Neural cell (in vitro differentiated cells): ENCODE data around the gene ABHD12B. TPM values are rescaled to one million over a fixed set of nuclear protein-coding genes. Genes with fewer than 3 reads are reported as not detected.

Source experiments
- H2AFZ ChIP-seq: fragments of 200-600, 300-800 bp; sonication (generic), shearing (Covaris generic); 2 replicates; pipeline ENCODE4 v1.6.0; 2014; ENCODE audit warnings: low read depth, mild to moderate bottlenecking, antibody characterized with exemption, low read length, moderate library complexity
- H3F3A ChIP-seq: fragments of 200-600 bp; shearing (Covaris generic); 2 replicates; pipeline ENCODE4 v1.6.1; 2016; ENCODE audit warnings: mild to moderate bottlenecking, moderate library complexity, mixed read lengths, antibody characterized with exemption, low read length; ENCODE audit not compliant: insufficient read depth, poor library complexity, severe bottlenecking
- H3K27ac ChIP-seq: fragments of 200-600, 300-800 bp; sonication (generic), shearing (Covaris generic); 2 replicates; pipeline ENCODE4 v1.5.1; 2014; ENCODE audit warnings: mild to moderate bottlenecking, low read length, moderate library complexity
- H3K27me3 ChIP-seq: fragments of 300-800, 200-600 bp; sonication (generic), shearing (Covaris generic); 2 replicates; pipeline ENCODE4 v1.6.0; 2014; ENCODE audit warnings: mild to moderate bottlenecking, low read depth, low read length, moderate library complexity; ENCODE audit not compliant: insufficient read depth
- H3K36me3 ChIP-seq: fragments of 300-800, 200-600 bp; sonication (generic), shearing (Covaris generic); 2 replicates; pipeline ENCODE4 v1.5.1; 2014; ENCODE audit warnings: mild to moderate bottlenecking, antibody characterized with exemption, low read length, moderate library complexity; ENCODE audit not compliant: insufficient read depth
- H3K4me2 ChIP-seq: fragments of 300-800, 200-600 bp; sonication (generic), shearing (Covaris generic); 2 replicates; pipeline ENCODE4 v1.6.0; 2014; ENCODE audit warnings: mild to moderate bottlenecking, low read length
- H3K4me3 ChIP-seq: fragments of 300-800, 200-600 bp; sonication (generic), shearing (Covaris generic); 2 replicates; pipeline ENCODE4 v1.5.1; 2014; ENCODE audit warnings: mild to moderate bottlenecking, low read length, moderate library complexity
- H3K79me2 ChIP-seq: fragments of 200-600 bp; shearing (Covaris generic); replicated peaks from 2 replicates; pipeline ENCODE4 v1.6.0; 2014; ENCODE audit warnings: mild to moderate bottlenecking, low read length, moderate library complexity; ENCODE audit not compliant: insufficient read depth
- H3K9ac ChIP-seq: fragments of 300-800, 200-600 bp; sonication (generic), shearing (Covaris generic); 2 replicates; pipeline ENCODE4 v1.6.1; 2016; ENCODE audit warnings: mild to moderate bottlenecking, low read length, mixed read lengths
- H3K9me2 ChIP-seq: fragments of 200-600 bp; shearing (Covaris generic); 2 replicates; pipeline ENCODE4 v1.6.1; 2016; ENCODE audit warnings: mild to moderate bottlenecking, low read length, mixed read lengths; ENCODE audit not compliant: insufficient read depth
- H3K9me3 ChIP-seq: fragments of 200-600, 300-800 bp; sonication (generic), shearing (Covaris generic); 2 replicates; pipeline ENCODE4 v1.6.1; 2016; ENCODE audit warnings: mild to moderate bottlenecking, mixed run types, low read length, moderate library complexity, mixed read lengths
- H4K20me1 ChIP-seq: fragments of 200-600 bp; shearing (Covaris generic); 2 replicates; pipeline ENCODE4 v1.6.1; 2016; ENCODE audit warnings: mild to moderate bottlenecking, mixed run types; ENCODE audit not compliant: insufficient read depth
- EP300 ChIP-seq: fragments of 450-650 bp; conservative IDR thresholded peaks from 2 replicates; pipeline ENCODE4 v1.6.1; 2014; ENCODE audit warnings: antibody characterized with exemption, mild to moderate bottlenecking, moderate library complexity; ENCODE audit not compliant: poor library complexity, severe bottlenecking
- EZH2 ChIP-seq: fragments of 200-600, 300-800 bp; shearing (Covaris generic), sonication (generic); IDR thresholded peaks from 2 replicates; pipeline ENCODE4 v1.6.1; 2014; ENCODE audit warnings: antibody characterized with exemption, low read length, borderline replicate concordance, mild to moderate bottlenecking; ENCODE audit not compliant: insufficient read depth, poor library complexity, severe bottlenecking
- MXI1 ChIP-seq: fragments of 450-650 bp; conservative IDR thresholded peaks from 2 replicates; pipeline ENCODE4 v1.6.1; 2014; ENCODE audit warnings: antibody characterized with exemption, mild to moderate bottlenecking; ENCODE audit not compliant: poor library complexity, severe bottlenecking
- POLR2AphosphoS5 ChIP-seq: IDR thresholded peaks from 2 replicates; pipeline ENCODE4 v1.6.1; 2012
- RAD21 ChIP-seq: fragments of 450-650 bp; conservative IDR thresholded peaks from 2 replicates; pipeline ENCODE4 v1.6.1; 2014; ENCODE audit warnings: antibody characterized with exemption, mild to moderate bottlenecking, moderate library complexity
- SMC3 ChIP-seq: fragments of 450-650 bp; conservative IDR thresholded peaks from 2 replicates; pipeline ENCODE4 v1.6.1; 2014; ENCODE audit warnings: antibody characterized with exemption, mild to moderate bottlenecking, moderate library complexity; ENCODE audit not compliant: poor library complexity
- TAF1 ChIP-seq: IDR thresholded peaks from 2 replicates; pipeline ENCODE4 v1.6.1; 2012; ENCODE audit warnings: low read depth
- polyA plus RNA-seq: library from polyadenylated mRNA; depleted of rRNA; stranded (reverse); fragments of >200 nt; gene quantifications from 2 replicates; pipeline ENCODE4 v1.2.3, GENCODE V29; 2014
- TF ChIP-seq, protein P1 (sequence below): IDR thresholded peaks from 2 replicates; pipeline ENCODE4 v1.6.1; 2012; ENCODE audit warnings: borderline replicate concordance
- TF ChIP-seq, protein P2 (sequence below): fragments of 450-650 bp; IDR thresholded peaks from 2 replicates; pipeline ENCODE4 v1.5.1; 2014; ENCODE audit warnings: antibody characterized with exemption, mild to moderate bottlenecking, moderate library complexity; ENCODE audit not compliant: poor library complexity, severe bottlenecking

Gene ABHD12B
- polyA plus RNA-seq, 1 donor from 2014 or later = not detected

DNA sequence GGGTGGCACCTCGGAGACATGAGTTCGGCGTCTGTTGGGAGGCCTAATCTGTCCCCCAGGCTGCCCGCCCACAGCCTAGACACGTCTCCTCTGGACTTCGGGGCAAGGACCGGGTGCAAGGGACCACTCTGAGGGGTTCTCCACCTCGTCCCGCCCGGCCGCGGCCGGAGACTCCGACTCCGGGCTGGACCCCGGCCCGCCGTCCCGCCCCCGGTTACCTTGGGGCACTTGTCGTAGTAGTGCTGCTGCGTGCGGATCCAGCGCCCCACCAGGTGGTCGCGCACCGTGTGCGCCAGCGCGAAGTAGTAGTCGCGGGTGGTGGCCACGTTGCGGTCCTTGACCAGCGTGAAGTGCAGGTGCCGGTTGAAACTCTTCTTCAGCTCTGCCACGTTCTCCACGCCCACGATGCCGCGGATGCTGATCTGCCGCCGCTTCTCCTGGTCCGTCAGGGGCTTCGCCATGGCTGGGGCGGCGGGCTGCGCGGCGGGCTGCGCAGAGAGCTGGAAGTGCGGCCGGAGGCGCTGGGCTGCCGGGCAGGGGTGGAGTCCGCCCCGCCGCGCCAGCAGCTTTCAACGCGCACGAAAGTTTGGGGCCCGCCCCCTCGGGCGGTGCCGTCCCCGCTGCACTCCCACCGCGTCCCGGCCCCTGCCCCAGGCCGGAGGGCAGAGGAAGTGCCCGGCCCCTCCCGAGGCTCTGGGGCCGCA lies 72.2 kb downstream of the ABHD12B start, which contains the start of gene PYGL:
Gene PYGL (minus strand): TSS at position 541 of the 704 bp plus-strand sequence. CDS start 80 bp downstream, at position 461.
- Histone ChIP-seq H3K4me3 (peak within 1 kb of the TSS; percentile 78), H3K9me2 (no peaks in the 10 kb centered on the region), H2AFZ (no peak within 1 kb of the TSS), H3K36me3 (no peaks in the 10 kb centered on the region), H4K20me1 (no peaks in the 10 kb centered on the region), H3K27me3 (peaks cover 28% of the 10 kb centered on the region), H3F3A (no peaks in the 10 kb centered on the region), H3K79me2 (no peaks in the 10 kb centered on the region), H3K9me3 (no peaks in the 10 kb centered on the region), H3K9ac (peak within 1 kb of the TSS; percentile 27), H3K27ac (no peak within 1 kb of the TSS), H3K4me2 (peak within 1 kb of the TSS; percentile 24)
- TF ChIP-seq, protein P1, sequence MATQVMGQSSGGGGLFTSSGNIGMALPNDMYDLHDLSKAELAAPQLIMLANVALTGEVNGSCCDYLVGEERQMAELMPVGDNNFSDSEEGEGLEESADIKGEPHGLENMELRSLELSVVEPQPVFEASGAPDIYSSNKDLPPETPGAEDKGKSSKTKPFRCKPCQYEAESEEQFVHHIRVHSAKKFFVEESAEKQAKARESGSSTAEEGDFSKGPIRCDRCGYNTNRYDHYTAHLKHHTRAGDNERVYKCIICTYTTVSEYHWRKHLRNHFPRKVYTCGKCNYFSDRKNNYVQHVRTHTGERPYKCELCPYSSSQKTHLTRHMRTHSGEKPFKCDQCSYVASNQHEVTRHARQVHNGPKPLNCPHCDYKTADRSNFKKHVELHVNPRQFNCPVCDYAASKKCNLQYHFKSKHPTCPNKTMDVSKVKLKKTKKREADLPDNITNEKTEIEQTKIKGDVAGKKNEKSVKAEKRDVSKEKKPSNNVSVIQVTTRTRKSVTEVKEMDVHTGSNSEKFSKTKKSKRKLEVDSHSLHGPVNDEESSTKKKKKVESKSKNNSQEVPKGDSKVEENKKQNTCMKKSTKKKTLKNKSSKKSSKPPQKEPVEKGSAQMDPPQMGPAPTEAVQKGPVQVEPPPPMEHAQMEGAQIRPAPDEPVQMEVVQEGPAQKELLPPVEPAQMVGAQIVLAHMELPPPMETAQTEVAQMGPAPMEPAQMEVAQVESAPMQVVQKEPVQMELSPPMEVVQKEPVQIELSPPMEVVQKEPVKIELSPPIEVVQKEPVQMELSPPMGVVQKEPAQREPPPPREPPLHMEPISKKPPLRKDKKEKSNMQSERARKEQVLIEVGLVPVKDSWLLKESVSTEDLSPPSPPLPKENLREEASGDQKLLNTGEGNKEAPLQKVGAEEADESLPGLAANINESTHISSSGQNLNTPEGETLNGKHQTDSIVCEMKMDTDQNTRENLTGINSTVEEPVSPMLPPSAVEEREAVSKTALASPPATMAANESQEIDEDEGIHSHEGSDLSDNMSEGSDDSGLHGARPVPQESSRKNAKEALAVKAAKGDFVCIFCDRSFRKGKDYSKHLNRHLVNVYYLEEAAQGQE = no peak
- TF ChIP-seq TAF1 (no peak), POLR2AphosphoS5 (peak; percentile 16), RAD21 (peak; percentile 36), SMC3 (peak; percentile 43), EZH2 (no peak), MXI1 (peak; percentile 55), EP300 (no peak)
- TF ChIP-seq, protein P2, sequence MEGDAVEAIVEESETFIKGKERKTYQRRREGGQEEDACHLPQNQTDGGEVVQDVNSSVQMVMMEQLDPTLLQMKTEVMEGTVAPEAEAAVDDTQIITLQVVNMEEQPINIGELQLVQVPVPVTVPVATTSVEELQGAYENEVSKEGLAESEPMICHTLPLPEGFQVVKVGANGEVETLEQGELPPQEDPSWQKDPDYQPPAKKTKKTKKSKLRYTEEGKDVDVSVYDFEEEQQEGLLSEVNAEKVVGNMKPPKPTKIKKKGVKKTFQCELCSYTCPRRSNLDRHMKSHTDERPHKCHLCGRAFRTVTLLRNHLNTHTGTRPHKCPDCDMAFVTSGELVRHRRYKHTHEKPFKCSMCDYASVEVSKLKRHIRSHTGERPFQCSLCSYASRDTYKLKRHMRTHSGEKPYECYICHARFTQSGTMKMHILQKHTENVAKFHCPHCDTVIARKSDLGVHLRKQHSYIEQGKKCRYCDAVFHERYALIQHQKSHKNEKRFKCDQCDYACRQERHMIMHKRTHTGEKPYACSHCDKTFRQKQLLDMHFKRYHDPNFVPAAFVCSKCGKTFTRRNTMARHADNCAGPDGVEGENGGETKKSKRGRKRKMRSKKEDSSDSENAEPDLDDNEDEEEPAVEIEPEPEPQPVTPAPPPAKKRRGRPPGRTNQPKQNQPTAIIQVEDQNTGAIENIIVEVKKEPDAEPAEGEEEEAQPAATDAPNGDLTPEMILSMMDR = peak; percentile 42

DNA sequence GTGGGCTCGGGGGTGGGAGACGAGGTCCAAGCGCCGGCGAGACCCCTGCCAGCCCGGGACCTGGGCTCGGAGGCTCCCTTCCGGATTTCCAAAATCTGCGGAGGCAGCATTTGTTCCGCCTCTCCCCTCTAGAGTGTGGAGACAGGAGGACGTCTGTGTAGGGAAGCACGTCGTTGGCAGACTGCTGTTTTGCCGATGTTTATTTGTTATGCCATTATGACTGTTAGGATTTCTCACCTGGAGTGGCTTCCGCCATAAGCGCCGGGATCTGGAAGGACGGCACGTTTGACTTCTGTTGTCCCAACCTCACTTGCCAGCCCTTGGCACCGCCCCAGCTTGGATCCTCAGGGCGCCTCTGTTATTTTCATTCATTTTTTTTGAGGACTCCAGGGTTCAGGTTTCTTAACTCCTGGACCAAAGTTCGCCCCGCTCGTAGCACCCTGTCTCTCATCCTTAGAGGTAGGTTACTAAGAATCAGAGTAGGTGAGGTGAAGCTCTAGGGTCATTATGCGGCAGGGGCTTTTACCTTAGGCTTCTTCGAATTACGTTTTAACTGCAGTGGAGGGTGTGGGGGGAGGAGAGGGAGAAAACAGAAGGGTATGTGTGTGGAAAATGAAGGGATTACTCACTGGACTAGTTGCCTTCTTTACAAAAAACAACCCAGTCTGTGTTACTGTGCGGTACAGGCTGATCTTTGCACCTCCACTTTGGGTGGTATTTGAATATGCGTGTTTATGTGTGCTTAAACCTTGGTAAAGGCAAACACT lies 73.0 kb downstream of the ABHD12B start:
- H3K79me2 ChIP-seq = no peaks in the 10 kb centered on the region
- H3F3A ChIP-seq = no peaks in the 10 kb centered on the region
- no peaks in the 10 kb centered on the region for H3K9me3 ChIP-seq
- no peak overlapping the region for H2AFZ ChIP-seq
- TF ChIP-seq TAF1 (no peak), SMC3 (no peak), EP300 (no peak), MXI1 (no peak), POLR2AphosphoS5 (no peak), EZH2 (no peak), RAD21 (no peak)
- TF ChIP-seq, protein P1 = no peak
- TF ChIP-seq, protein P2 = no peak
- H3K27me3 ChIP-seq = peaks cover 28% of the 10 kb centered on the region
- no peak overlapping the region for H3K27ac ChIP-seq
- peak overlapping the region; percentile 78 for H3K4me3 ChIP-seq
- no peaks in the 10 kb centered on the region for H3K9me2 ChIP-seq
- no peak overlapping the region for H3K9ac ChIP-seq
- no peaks in the 10 kb centered on the region for H3K36me3 ChIP-seq
- peak overlapping the region; percentile 24 for H3K4me2 ChIP-seq
- no peaks in the 10 kb centered on the region for H4K20me1 ChIP-seq
